H1 (cell line): Measurements from ENCODE around the gene PRR3. TPM values are rescaled to one million over a fixed set of nuclear protein-coding genes. Genes with fewer than 3 reads are reported as not detected.

Experiments
- BCL11A ChIP-seq, 2 experiments: IDR thresholded peaks; one replicate each; pipeline ENCODE4 v1.6.1; 2011; ENCODE audit warnings: low read depth in 2 of 2, low read length in 2 of 2, mild to moderate bottlenecking in 2 of 2
- HDAC2 ChIP-seq, 2 experiments: fragments of 300-600 bp in 1 of 2; sonication (generic) in 1 of 2; IDR thresholded peaks; 2 replicates each; pipeline ENCODE4 v1.6.1; 2011 to 2012; ENCODE audit warnings: low read depth in 2 of 2, low read length in 2 of 2, mild to moderate bottlenecking in 2 of 2, moderate library complexity in 2 of 2, borderline replicate concordance in 1 of 2, inconsistent platforms in 1 of 2
- JUND ChIP-seq: IDR thresholded peaks from 2 replicates; pipeline ENCODE4 v1.6.1; 2011; ENCODE audit warnings: mild to moderate bottlenecking, improper control_type of control experiment, low read length
- KDM4A ChIP-seq: IDR thresholded peaks from one replicate; pipeline ENCODE4 v1.7.1; 2012; ENCODE audit warnings: low read depth, mild to moderate bottlenecking, moderate library complexity, low read length, inconsistent platforms; ENCODE audit not compliant: severe bottlenecking
- RBBP5 ChIP-seq: IDR thresholded peaks from 2 replicates; pipeline ENCODE4 v1.7.1; 2012; ENCODE audit warnings: low read depth, mild to moderate bottlenecking, inconsistent platforms, low read length, moderate library complexity, borderline replicate concordance
- TAF1 ChIP-seq: IDR thresholded peaks from 2 replicates; pipeline ENCODE4 v1.6.1; 2011; ENCODE audit warnings: mild to moderate bottlenecking, low read depth, low read length
- TAF7 ChIP-seq: optimal IDR thresholded peaks from 2 replicates; pipeline ENCODE3; 2011; ENCODE audit warnings: low read depth, mild to moderate bottlenecking, inconsistent platforms, low read length, moderate library complexity, borderline replicate concordance
- polyA plus RNA-seq, 7 experiments: library from polyadenylated mRNA; depleted of rRNA in 3 of 7; stranded (reverse) in 5 of 7; unstranded in 2 of 7; fragments of >200 nt in 5 of 7; fragments of 200-250 nt in 2 of 7; gene quantifications; 1 replicate in 5 of 7; 2 replicates in 1 of 7; 4 replicates in 1 of 7; pipeline versions ENCODE4 v1.2.1 to v1.2.3, GENCODE V29; 2011 to 2013; ENCODE audit warnings: missing spikeins in 2 of 7, mixed read lengths in 2 of 7
- total RNA-seq: library from RNA; stranded (reverse); fragmentation: NEBNext Ultra II Directional; extraction: Animal tissue kit (Norgen Biotek cat#: 25700); gene quantifications from 2 replicates; pipeline ENCODE4 v1.2.1, GENCODE V29; 2021
- TF ChIP-seq, protein P1 (sequence below): IDR thresholded peaks from 2 replicates; pipeline ENCODE4 v1.6.1; 2012; ENCODE audit warnings: inconsistent platforms

PRR3 gene
- total and polyA plus RNA-seq, 2 of the 8 experiments (the other 6 are each of a cell fraction or from before 2014, with no cell fraction given) = 10.5 to 24.2 TPM

DNA sequence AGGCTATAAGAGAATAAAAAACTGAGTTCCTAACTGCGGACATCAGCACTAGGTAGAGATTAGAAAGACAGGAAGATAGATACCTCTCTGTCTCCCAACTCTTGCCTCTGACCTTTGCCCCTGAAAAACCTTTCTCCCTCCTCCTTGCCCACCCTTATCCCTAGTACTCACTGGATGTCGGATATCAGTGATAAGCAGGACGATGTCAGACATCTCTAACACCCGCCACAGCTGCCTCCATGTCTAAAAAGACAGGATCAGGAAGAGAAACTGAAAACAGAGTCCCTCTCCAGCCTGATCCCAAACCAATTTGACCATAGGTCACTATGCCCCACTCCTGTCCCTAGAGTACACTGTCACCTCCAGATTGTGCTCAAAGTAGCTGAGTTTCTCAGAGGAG is 2.7 kb upstream of the PRR3 start (continued):
- TF ChIP-seq KDM4A (no peak), HDAC2 (IDR thresholded peaks at IDR 0.05; ENCODE audit: borderline replicate concordance in 1 of 2, low read depth in 2 of 2, low read length in 2 of 2) (no peak), TAF7 (no peak), JUND (no peak), BCL11A (IDR thresholded peaks at IDR 0.05; ENCODE audit: low read depth in 2 of 2, low read length in 2 of 2) (no peak), TAF1 (no peak), RBBP5 (no peak)
- TF ChIP-seq, protein P1, sequence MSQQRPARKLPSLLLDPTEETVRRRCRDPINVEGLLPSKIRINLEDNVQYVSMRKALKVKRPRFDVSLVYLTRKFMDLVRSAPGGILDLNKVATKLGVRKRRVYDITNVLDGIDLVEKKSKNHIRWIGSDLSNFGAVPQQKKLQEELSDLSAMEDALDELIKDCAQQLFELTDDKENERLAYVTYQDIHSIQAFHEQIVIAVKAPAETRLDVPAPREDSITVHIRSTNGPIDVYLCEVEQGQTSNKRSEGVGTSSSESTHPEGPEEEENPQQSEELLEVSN = no peak
- TF ChIP-seq, all 59 proteins: peak for 0
